ENCODE data around the gene SF1.
A peak's percentile ranks its signal among the peaks of the same experiment; 100 is the strongest.

The SF1 gene

DNA sequence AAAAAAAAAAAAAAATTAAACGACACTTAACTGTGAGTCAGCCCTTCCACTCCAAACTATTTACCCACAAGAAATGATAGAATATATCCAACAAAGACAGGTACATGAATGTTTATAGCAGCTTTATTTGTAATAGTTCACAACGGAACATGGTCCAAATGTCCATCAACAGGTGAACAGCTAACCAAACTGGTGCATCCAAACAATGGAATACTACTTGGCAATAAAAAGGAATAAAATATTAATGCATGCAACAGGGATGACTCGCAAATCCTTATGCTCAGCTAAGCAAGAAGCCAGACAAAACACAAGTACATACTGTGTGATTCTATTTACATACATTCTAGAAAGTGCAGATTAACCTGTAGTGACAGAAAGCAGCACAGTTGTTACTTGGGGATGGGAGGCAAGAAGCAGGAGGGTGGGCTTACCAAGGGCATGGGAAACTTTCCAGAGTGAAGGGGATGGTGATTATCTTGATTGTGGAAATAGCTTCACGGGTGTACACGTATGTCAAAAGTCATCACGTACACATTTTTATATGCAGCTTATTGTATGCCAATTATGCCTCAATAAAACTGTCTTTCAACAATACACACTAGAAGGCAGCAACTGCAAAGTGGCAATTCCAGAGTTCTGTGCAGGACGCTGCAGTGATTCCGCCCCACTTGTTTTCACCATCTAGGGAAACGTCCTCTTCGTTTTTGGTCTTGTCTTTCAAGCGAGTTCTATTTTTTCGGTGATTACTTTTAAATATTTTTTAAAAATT, 6.7 kb upstream of the SF1 start:
- Histone ChIP-seq H3K27ac (no peak overlapping the region), H3K36me3 (ENCODE audit: control insufficient read depth, insufficient read depth, low read length) (no peaks in the 10 kb centered on the region), H3K4me1 (no peaks in the 10 kb centered on the region), H3K9ac (no peak overlapping the region), H3K27me3 (ENCODE audit: control insufficient read depth, insufficient read depth, low read length) (no peaks in the 10 kb centered on the region), H3K4me3 (ENCODE audit: low read depth, low read length) (no peak overlapping the region), H3K79me2 (no peaks in the 10 kb centered on the region), H3K4me2 (ENCODE audit: low read length) (no peak overlapping the region), H3K9me3 (ENCODE audit: control insufficient read depth, low read length) (no peaks in the 10 kb centered on the region), H2AFZ (no peak overlapping the region)
- TF ChIP-seq, protein P1, sequence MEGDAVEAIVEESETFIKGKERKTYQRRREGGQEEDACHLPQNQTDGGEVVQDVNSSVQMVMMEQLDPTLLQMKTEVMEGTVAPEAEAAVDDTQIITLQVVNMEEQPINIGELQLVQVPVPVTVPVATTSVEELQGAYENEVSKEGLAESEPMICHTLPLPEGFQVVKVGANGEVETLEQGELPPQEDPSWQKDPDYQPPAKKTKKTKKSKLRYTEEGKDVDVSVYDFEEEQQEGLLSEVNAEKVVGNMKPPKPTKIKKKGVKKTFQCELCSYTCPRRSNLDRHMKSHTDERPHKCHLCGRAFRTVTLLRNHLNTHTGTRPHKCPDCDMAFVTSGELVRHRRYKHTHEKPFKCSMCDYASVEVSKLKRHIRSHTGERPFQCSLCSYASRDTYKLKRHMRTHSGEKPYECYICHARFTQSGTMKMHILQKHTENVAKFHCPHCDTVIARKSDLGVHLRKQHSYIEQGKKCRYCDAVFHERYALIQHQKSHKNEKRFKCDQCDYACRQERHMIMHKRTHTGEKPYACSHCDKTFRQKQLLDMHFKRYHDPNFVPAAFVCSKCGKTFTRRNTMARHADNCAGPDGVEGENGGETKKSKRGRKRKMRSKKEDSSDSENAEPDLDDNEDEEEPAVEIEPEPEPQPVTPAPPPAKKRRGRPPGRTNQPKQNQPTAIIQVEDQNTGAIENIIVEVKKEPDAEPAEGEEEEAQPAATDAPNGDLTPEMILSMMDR (IDR thresholded peaks at IDR 0.05): no peak

DNA sequence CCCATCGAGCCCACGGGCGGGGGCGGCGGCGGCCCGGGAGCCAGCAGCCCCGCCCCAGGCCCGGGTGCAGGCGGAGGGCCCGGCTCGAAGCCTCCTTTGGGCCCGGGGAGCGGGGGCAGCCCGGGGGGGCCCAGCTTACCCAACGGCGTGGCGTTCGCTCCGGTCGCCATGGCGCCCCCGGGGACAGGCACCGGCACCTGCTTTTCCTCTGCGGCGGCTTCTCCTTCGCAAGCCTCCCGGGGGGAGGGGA, 194 bp downstream of the SF1 start:
- H3K9ac ChIP-seq: peak overlapping the region; percentile 87
- no peaks in the 10 kb centered on the region for H3K27me3 ChIP-seq (ENCODE audit: control insufficient read depth, insufficient read depth, low read length)
- no peak overlapping the region for H3K4me2 ChIP-seq (ENCODE audit: low read length)
- peak overlapping the region; percentile 73 for H3K4me3 ChIP-seq (ENCODE audit: low read depth, low read length)
- H3K9me3 ChIP-seq (ENCODE audit: control insufficient read depth, low read length): no peaks in the 10 kb centered on the region
- peaks cover 5% of the 10 kb centered on the region for H3K4me1 ChIP-seq
- peaks cover 26% of the 10 kb centered on the region for H3K79me2 ChIP-seq
- peak overlapping the region; percentile 53 for H2AFZ ChIP-seq
- TF ChIP-seq, protein P1 (IDR thresholded peaks at IDR 0.05): no peak
- peak overlapping the region; percentile 97 for H3K27ac ChIP-seq
- H3K36me3 ChIP-seq (ENCODE audit: control insufficient read depth, insufficient read depth, low read length): no peaks in the 10 kb centered on the region

DNA sequence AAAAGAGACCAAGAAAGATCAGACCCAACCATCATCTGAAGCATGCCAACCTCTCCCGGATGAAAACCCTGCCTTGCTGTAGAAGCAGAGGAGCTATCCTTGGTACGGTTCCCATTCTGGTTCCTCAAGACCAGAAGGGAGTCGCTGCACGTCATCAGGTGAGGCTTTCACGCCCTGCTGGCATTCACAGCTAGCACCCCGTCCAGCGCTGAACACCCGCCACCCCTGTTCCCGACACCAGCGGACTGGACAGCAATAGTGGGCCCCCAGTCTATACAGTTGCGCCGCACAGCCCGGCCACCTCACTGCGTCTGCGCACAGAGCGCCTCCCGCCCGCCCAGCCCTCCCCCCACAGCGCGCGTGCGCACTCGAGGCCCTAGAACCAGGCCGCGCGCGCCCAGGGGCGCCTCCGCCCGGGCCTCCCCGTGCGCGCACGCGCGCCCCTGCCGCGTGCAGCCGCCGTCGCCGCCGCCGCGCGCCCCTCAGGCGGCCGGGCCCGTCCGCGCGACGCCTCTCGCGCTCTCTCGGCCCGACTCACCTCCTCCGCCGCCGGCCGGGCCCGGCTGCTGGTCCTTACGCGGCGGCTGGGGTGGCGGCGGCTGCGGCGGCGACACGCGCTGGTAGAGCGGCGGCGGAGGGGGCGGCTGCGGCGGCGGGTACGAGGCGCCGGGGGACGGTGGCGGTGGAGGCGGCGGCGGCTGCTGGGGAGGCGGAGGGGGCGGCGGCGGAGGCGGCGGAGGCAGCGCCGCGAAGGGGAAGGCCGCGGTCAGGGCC, 706 bp downstream of the SF1 start:
- Histone ChIP-seq H3K27me3 (ENCODE audit: control insufficient read depth, insufficient read depth, low read length) (no peaks in the 10 kb centered on the region), H2AFZ (no peak overlapping the region), H3K79me2 (peaks cover 28% of the 10 kb centered on the region), H3K4me1 (peaks cover 7% of the 10 kb centered on the region), H3K27ac (peak overlapping the region; percentile 51), H3K4me2 (ENCODE audit: low read length) (peak overlapping the region; percentile 79), H3K4me3 (ENCODE audit: low read depth, low read length) (peak overlapping the region; percentile 81), H3K36me3 (ENCODE audit: control insufficient read depth, insufficient read depth, low read length) (no peaks in the 10 kb centered on the region), H3K9me3 (ENCODE audit: control insufficient read depth, low read length) (no peaks in the 10 kb centered on the region), H3K9ac (no peak overlapping the region)
- TF ChIP-seq, protein P1 (IDR thresholded peaks at IDR 0.05): no peak

DNA sequence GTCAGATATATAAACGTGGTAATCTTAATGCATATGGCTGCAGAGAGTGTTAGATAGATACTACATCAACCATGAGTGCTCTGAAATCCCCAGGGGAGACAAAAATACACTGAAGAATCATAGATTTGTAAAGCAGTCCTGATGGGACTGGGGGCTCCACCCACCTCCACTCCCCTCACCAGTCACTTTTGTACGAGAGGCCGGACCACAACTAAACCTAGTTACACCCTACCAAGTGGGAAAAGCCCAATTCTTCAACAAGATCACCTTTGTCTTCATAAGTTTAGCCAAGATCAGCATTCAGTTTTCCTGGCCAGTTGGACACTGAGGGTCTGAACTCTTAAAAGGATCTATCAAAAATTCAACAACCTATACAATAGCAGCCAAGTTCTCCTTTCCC, 1.5 kb downstream of the SF1 start:
- peak overlapping the region; percentile 79 for H3K4me2 ChIP-seq (ENCODE audit: low read length)
- H3K27ac ChIP-seq: peak overlapping the region; percentile 51
- no peaks in the 10 kb centered on the region for H3K36me3 ChIP-seq (ENCODE audit: control insufficient read depth, insufficient read depth, low read length)
- H3K9me3 ChIP-seq (ENCODE audit: control insufficient read depth, low read length): no peaks in the 10 kb centered on the region
- peaks cover 9% of the 10 kb centered on the region for H3K4me1 ChIP-seq
- H3K9ac ChIP-seq: no peak overlapping the region
- peaks cover 30% of the 10 kb centered on the region for H3K79me2 ChIP-seq
- TF ChIP-seq, protein P1 (IDR thresholded peaks at IDR 0.05): no peak
- H2AFZ ChIP-seq: no peak overlapping the region
- H3K27me3 ChIP-seq (ENCODE audit: control insufficient read depth, insufficient read depth, low read length): no peaks in the 10 kb centered on the region
- H3K4me3 ChIP-seq (ENCODE audit: low read depth, low read length): peak overlapping the region; percentile 81
